Measurements from ENCODE around the gene B4GALT3. TPM values are rescaled to one million over a fixed set of nuclear protein-coding genes. Genes with fewer than 3 reads are reported as not detected.

B4GALT3 gene
- polyA plus RNA-seq, 1 experiment: 21.8 TPM

DNA sequence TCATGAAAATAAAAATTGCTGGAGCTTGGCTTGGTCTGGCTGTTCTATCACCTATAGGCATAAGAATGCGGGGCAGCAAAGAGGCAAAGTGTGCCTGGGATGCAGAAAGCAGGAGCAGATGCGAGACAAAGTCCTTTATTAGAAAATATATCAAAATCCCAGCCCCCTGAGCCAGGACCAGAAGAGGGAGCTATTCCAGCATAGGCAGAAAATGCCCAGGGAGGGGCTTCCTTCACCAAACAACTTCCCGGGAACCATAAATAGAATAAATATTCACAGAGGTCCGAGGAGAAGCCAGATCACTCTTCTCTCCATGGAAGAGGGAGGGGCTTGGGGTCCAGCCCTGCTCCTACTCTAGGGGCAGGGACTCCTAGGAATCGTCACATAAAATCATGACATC is 6.1 kb downstream of the B4GALT3 start:
- H3K27ac ChIP-seq (ENCODE audit: low read depth, low read length): no peak overlapping the region
- H3K9me3 ChIP-seq (ENCODE audit: control insufficient read depth, insufficient read depth, low read length): no peaks in the 10 kb centered on the region; the same call in 1 of the 2 replicates
- ChIA-PET POLR2A (no interaction called here), CTCF (interaction anchor here (0.9 to 2.8 kb wide), 5 partner anchors 11 to 211 kb away, joined by 3 to 7 read pairs (median 5); no protein-coding TSS in a partner anchor)
- TF ChIP-seq, protein P1, sequence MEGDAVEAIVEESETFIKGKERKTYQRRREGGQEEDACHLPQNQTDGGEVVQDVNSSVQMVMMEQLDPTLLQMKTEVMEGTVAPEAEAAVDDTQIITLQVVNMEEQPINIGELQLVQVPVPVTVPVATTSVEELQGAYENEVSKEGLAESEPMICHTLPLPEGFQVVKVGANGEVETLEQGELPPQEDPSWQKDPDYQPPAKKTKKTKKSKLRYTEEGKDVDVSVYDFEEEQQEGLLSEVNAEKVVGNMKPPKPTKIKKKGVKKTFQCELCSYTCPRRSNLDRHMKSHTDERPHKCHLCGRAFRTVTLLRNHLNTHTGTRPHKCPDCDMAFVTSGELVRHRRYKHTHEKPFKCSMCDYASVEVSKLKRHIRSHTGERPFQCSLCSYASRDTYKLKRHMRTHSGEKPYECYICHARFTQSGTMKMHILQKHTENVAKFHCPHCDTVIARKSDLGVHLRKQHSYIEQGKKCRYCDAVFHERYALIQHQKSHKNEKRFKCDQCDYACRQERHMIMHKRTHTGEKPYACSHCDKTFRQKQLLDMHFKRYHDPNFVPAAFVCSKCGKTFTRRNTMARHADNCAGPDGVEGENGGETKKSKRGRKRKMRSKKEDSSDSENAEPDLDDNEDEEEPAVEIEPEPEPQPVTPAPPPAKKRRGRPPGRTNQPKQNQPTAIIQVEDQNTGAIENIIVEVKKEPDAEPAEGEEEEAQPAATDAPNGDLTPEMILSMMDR (IDR thresholded peaks at IDR 0.05; ENCODE audit: low read depth, low read length): peak; percentile 22; the same call in 1 of the 2 replicates
- no peaks in the 10 kb centered on the region for H3K27me3 ChIP-seq (ENCODE audit: control insufficient read depth, insufficient read depth, low read length)
- H3K4me3 ChIP-seq (ENCODE audit: low read depth, low read length): no peak overlapping the region
- no peak for DNase-seq (ENCODE audit: low read depth, low spot score)

DNA sequence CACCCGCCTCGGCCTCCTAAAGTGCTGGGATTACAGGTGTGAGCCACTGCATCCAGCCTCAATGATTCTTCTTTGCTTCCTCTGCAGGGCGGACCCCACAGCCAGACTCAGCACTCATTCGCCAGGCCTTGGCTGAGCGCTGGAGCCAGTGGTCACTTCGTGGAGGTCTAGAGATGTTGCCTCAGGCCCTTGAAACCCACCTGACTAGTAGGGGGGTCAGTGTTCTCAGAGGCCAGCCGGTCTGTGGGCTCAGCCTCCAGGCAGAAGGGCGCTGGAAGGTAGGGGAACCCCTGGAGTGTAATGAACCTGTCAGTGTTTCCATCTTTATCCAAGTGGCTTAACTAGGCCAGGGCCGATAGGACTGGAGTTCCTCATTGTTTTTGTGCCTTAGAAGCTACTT is 8.4 kb downstream of the B4GALT3 start:
- Histone ChIP-seq H3K4me3 (ENCODE audit: low read depth, low read length) (no peak overlapping the region), H3K27ac (ENCODE audit: low read depth, low read length) (no peak overlapping the region), H3K27me3 (ENCODE audit: control insufficient read depth, insufficient read depth, low read length) (no peaks in the 10 kb centered on the region), H3K9me3 (ENCODE audit: control insufficient read depth, insufficient read depth, low read length) (no peaks in the 10 kb centered on the region; the same call in 1 of the 2 replicates)
- TF ChIP-seq, protein P1 (IDR thresholded peaks at IDR 0.05; ENCODE audit: low read depth, low read length): no peak
- ChIA-PET CTCF (no interaction called here), POLR2A (no interaction called here)
- DNase-seq (ENCODE audit: low read depth, low spot score): no peak

DNA sequence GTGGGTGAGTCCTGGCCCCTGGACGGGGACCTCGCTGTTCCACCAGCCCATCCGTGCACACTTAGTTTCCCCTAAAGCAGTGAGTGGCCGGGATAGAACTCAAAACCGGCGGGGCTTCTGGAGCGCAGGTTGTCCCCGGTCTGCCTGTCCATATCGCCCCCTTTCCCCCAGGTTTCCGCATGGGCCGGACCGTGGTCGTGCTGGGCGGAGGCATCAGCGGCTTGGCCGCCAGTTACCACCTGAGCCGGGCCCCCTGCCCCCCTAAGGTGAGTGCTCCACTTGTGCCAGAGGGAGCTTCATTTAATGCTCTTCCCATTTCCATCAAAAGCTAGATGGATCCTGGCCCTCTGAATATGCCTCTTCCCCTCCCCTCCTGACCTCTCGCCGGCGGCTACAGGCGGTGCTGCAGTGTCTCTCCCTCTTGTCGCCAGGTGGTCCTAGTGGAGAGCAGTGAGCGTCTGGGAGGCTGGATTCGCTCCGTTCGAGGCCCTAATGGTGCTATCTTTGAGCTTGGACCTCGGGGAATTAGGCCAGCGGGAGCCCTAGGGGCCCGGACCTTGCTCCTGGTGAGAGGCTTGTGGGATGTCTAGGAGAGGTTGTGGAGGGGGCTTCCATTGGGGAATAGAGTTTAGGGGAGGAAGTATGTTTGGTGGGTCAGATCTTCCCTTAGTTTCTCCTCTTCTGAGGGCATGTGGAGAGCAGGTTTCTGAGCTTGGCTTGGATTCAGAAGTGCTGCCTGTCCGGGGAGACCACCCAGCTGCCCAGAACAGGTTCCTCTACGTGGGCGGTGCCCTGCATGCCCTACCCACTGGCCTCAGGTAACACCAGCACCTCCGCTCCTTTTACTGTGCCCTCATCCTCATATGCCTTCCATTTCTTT is 10.4 kb downstream of the B4GALT3 start:
- no peak for DNase-seq (ENCODE audit: low read depth, low spot score)
- ChIA-PET POLR2A (interaction anchor here (0.9 to 1.3 kb wide), 4 partner anchors 13 to 49 kb away, joined by 3 to 5 read pairs (median 4); partner anchors contain the start of genes DEDD, NIT1, PFDN2 and UFC1), CTCF (interaction anchor here (1.0 to 2.6 kb wide), 12 partner anchors 12 to 215 kb away, joined by 3 to 24 read pairs (median 6); partner anchors contain the start of genes DEDD, KLHDC9, TOMM40L and UFC1)
- Histone ChIP-seq H3K9me3 (ENCODE audit: control insufficient read depth, insufficient read depth, low read length) (no peaks in the 10 kb centered on the region; the same call in 1 of the 2 replicates), H3K27ac (ENCODE audit: low read depth, low read length) (peak overlapping the region; percentile 93), H3K4me3 (ENCODE audit: low read depth, low read length) (peak overlapping the region; percentile 86), H3K27me3 (ENCODE audit: control insufficient read depth, insufficient read depth, low read length) (no peaks in the 10 kb centered on the region)
- TF ChIP-seq, protein P1 (IDR thresholded peaks at IDR 0.05; ENCODE audit: low read depth, low read length): no peak

DNA sequence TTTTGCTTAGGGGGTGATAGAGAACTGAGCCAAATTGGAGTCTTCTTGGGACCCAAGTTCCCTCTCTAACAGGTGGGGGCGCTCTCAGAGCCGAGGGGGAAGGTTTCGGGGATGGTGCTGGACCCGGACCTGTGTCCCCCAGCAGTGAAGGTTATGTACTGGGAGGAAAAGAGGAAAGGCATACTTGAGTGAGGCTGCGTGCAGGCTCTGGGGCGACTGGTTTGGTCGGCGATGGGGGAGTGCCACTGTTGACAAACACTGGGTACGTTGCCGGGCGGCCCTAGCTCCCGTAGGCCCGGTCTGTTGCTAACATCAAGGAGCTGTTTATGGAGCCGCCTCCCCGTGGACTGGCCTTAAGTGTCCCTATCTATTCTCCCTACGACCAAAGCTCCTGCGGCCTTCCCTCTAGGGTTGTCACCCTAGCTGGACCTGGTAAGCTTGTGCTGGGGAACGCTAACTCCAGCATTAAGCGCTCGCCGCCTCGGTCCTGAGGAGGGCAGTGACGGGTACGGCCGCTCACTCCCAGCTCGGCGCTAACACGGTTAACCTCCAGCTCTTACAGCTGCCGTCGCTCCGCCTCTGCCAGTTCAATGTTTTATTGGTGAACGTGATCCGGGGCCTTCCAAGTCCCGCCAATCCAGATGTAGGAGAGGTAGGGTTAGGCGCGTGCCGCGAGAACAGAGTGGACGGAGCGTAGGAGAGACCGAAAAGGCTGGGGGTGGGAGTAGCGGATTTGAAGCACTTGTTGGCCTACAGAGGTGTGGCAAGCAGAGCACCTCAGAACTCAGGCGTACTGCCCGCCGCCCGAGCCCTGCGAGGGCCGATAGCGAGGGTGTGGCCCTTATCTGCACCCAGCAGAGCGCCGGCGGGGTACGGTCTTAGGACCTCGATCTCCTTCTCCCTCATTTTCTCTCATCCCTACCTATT is 11.3 kb downstream of the B4GALT3 start, which contains the start of gene PPOX:
PPOX (plus strand) TSS at position 685 of the 927 bp plus-strand sequence. CDS start 422 bp downstream, outside the sequence.
- no peaks in the 10 kb centered on the region; the same call in 1 of the 2 replicates for H3K9me3 ChIP-seq (ENCODE audit: control insufficient read depth, insufficient read depth, low read length)
- H3K27me3 ChIP-seq (ENCODE audit: control insufficient read depth, insufficient read depth, low read length): no peaks in the 10 kb centered on the region
- peak within 1 kb of the TSS; percentile 86 for H3K4me3 ChIP-seq (ENCODE audit: low read depth, low read length)
- TF ChIP-seq, protein P1 (IDR thresholded peaks at IDR 0.05; ENCODE audit: low read depth, low read length): peak; percentile 55
- peak; percentile 93 for DNase-seq (ENCODE audit: low read depth, low spot score)
- peak within 1 kb of the TSS; percentile 93 for H3K27ac ChIP-seq (ENCODE audit: low read depth, low read length)
- POLR2A ChIA-PET: interaction anchor here (0.6 to 1.3 kb wide), 9 partner anchors 10 to 120 kb away, joined by 3 to 5 read pairs (median 3); partner anchors contain the start of genes ADAMTS4, DEDD, NDUFS2 and NIT1
- CTCF ChIA-PET: interaction anchor here (0.6 to 2.6 kb wide), 23 partner anchors 9 to 289 kb away, joined by 3 to 24 read pairs (median 5); partner anchors contain the start of genes APOA2, DEDD, KLHDC9 and TOMM40L
